ENCODE data around the gene COL7A1. TPM values are rescaled to one million over a fixed set of nuclear protein-coding genes. Genes with fewer than 3 reads are reported as not detected.
A peak's percentile ranks its signal among the peaks of the same experiment; 100 is the strongest.

The COL7A1 gene
- total and polyA plus RNA-seq, 2 of the 13 experiments (the other 11 are each of a cell fraction or from before 2014, with no cell fraction given): 2.7 to 11.7 TPM

DNA sequence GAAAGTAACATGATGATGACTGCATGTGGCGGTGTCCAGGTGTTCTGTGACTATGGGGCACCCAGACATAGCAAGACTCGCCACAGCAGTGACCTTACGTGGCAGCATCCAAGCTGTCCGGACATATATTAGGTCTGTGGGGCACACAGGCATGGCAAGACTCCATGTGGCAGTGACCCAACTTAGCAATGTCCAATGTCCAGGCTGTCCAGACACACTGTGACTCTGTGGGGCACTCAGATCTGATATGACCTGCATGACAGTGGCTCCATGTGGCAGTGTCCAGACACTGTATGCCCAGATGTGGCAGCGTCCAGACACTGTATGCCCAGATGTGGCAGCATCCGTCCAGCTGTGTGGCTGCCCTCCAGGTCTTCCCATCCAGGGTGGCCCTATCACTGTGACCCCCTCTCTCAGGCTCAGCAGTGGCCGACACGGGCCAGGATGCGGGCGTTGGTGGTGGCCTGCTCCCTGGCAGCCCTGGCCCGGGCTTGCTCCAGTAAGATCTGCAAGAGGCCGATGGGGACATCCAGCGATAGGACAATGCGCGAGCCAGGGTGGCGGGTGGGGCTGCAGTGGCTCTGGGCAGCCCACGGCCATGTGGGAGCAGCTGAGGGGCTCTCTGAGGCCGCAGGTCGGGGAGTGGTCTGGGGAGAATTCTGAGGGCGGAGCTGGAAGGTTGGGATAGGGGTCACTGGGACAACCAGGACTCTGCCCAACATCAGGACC, 32.6 kb downstream of the COL7A1 start:
- Histone ChIP-seq H4K20me1 (ENCODE audit: insufficient read depth, low read length) (no peaks in the 10 kb centered on the region), H3K9me3 (ENCODE audit: low read length) (no peaks in the 10 kb centered on the region), H3K27me3 (ENCODE audit: control insufficient read depth in 1 of 2, insufficient read depth in 2 of 2, low read length in 2 of 2) (no peaks in the 10 kb centered on the region; a peak in 1 of 5 replicates), H3K4me1 (ENCODE audit: insufficient read depth, low read length) (peaks cover 95% of the 10 kb centered on the region), H3K27ac (ENCODE audit: extremely low read length, insufficient read depth, low read length) (no peak overlapping the region), H3K9ac (ENCODE audit: insufficient read depth, low read depth, low read length) (no peak overlapping the region), H3K79me2 (ENCODE audit: insufficient read depth, low read length) (no peaks in the 10 kb centered on the region), H2AFZ (ENCODE audit: low read length) (no peak overlapping the region), H3K36me3 (replicated peaks in 1 of 2; ENCODE audit: control insufficient read depth in 1 of 2, insufficient read depth in 2 of 2, low read length in 2 of 2) (no peaks in the 10 kb centered on the region), H3K4me3 (replicated peaks in 1 of 3; ENCODE audit: insufficient read depth in 1 of 3, low read depth in 2 of 3, low read length in 3 of 3) (no peak overlapping the region), H3K4me2 (ENCODE audit: low read depth, low read length) (no peak overlapping the region)
- ATAC-seq (no peak), DNase-seq (ENCODE audit: low spot score) (no peak), FAIRE-seq (no peak)
- intact Hi-C loops (cut with micrococcal nuclease; ENCODE audit: unreplicated experiment): no loop called here
- BruUV-seq (replicated peaks): no TSS peak
- in situ Hi-C loops (cut with HindIII; ENCODE audit: extremely low pct_ligation_motif_present, low pct_unique_long_range_greater_than_20kb): no loop called here
- ChIA-PET POLR2A (interaction anchor here (3.0 kb wide), 1 partner anchor 62 kb away, joined by 7 read pairs; no protein-coding TSS in a partner anchor), CTCF (ENCODE audit: low intra/inter-chr PET ratio, low total read pairs) (no interaction called here)
- TF ChIP-seq PRPF4 (IDR thresholded peaks at IDR 0.05; ENCODE audit: low read depth, low read length, poor library complexity, severe bottlenecking) (no peak), ZNF749 (CRISPR knock-in tag; IDR thresholded peaks at IDR 0.05; ENCODE audit: borderline replicate concordance) (no peak), GTF2F1 (IDR thresholded peaks at IDR 0.05; ENCODE audit: low read length) (no peak), CHD4 (IDR thresholded peaks at IDR 0.05; ENCODE audit: borderline replicate concordance, low read length) (no peak)
- TF ChIP-seq, protein P1, sequence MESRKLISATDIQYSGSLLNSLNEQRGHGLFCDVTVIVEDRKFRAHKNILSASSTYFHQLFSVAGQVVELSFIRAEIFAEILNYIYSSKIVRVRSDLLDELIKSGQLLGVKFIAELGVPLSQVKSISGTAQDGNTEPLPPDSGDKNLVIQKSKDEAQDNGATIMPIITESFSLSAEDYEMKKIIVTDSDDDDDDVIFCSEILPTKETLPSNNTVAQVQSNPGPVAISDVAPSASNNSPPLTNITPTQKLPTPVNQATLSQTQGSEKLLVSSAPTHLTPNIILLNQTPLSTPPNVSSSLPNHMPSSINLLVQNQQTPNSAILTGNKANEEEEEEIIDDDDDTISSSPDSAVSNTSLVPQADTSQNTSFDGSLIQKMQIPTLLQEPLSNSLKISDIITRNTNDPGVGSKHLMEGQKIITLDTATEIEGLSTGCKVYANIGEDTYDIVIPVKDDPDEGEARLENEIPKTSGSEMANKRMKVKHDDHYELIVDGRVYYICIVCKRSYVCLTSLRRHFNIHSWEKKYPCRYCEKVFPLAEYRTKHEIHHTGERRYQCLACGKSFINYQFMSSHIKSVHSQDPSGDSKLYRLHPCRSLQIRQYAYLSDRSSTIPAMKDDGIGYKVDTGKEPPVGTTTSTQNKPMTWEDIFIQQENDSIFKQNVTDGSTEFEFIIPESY (CRISPR knock-in tag; IDR thresholded peaks at IDR 0.05): peak; percentile 66; the same call in 1 of the 2 replicates
- TF ChIP-seq, protein P2, sequence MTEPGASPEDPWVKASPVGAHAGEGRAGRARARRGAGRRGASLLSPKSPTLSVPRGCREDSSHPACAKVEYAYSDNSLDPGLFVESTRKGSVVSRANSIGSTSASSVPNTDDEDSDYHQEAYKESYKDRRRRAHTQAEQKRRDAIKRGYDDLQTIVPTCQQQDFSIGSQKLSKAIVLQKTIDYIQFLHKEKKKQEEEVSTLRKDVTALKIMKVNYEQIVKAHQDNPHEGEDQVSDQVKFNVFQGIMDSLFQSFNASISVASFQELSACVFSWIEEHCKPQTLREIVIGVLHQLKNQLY (CRISPR knock-in tag; IDR thresholded peaks at IDR 0.05): no peak
- WGBS (ENCODE audit: low lambda C conversion rate): 85% methylated on average over 16 of the region's 20 CpGs

Measured in HepG2 (cell line).